Hair follicular keratinocyte (primary cell): ENCODE measurements around the gene KDM4C. TPM values are rescaled to one million over a fixed set of nuclear protein-coding genes. Genes with fewer than 3 reads are reported as not detected.

ENCODE experiments used
- total RNA-seq: library from RNA; depleted of rRNA; stranded (reverse); fragments of >200 nt; gene quantifications from 2 replicates; pipeline ENCODE4 v1.2.3, GENCODE V29; 2015

Gene KDM4C
- 7.4 and 15.7 TPM in 2 replicates for total RNA-seq

DNA sequence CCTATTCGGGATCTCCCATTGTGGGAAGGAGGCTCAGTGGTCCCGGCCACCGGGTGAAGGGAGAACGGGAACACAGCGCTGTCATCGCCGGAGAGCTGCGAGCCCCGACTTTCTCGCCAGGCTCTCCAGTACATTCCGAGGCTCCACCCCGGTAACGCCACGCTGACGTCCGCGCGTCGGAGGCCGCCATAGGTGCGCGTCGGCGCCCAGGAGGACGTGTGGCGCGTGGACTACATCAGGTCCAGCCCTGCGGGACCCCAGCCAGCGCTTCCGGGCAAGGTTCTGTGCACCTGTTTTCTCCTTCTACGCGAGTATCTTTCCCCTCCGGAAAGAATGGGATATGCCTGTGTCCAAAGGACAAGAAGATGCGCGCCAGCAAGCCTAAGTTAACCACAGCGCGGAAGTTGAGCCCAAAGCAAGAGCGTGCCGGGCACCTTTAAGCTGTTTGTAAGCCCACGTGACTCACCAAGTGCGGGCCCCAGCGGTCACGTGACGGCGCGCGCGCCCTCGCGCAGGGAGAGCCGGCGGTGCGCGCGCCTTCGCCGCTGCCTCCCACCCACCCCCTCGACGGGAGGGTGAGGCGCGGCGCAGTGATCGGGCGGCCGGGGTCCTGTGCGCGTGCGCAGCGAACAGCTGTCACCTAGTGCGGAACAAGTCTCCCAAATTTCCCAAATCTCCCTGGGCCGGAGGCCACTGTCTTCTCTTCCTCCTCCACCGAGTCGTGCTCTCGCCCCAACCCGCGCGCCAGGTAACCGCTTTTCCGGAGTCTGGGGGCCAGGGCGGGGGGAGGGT is at the start of gene KDM4C:
TSS of gene KDM4C (plus strand) at position 518 of the 792 bp plus-strand sequence. CDS start 35,016 bp downstream, outside the sequence.

Other genes starting within 250 kb of the KDM4C start
- 0.94 and 11.5 TPM in 2 replicates for gene GLDC, start 112.2 kb upstream of the KDM4C start, total RNA-seq